GM23338 (cell line): ENCODE data around the gene ZNF816. TPM values are rescaled to one million over a fixed set of nuclear protein-coding genes. Genes with fewer than 3 reads are reported as not detected.

Source experiments
- ATAC-seq: fragments of 200-7000 bp; cut with Tn5 transposase; 3 replicates; pipeline ENCODE4 v1.9.1; 2020
- DNase-seq: peaks from one replicate; pipeline ENCODE4 v3.0.0-alpha.2; 2015; ENCODE audit warnings: low spot score
- H2AFZ ChIP-seq: fragments of 200-600 bp; sonication (generic); 2 replicates; pipeline ENCODE4 v1.8.0; 2016; ENCODE audit warnings: antibody characterized with exemption, mild to moderate bottlenecking, moderate library complexity
- H3F3A ChIP-seq: fragments of 200-600 bp; sonication (generic); replicated peaks from 2 replicates; pipeline ENCODE4 v1.8.0; 2017; ENCODE audit warnings: antibody characterized with exemption, mixed run types, low read depth
- H3K27ac ChIP-seq: fragments of 200-600 bp; sonication (generic); 2 replicates; pipeline ENCODE4 v1.6.1; 2016; ENCODE audit warnings: low read depth
- H3K27me3 ChIP-seq: fragments of 200-600 bp; sonication (generic); 2 replicates; pipeline ENCODE4 v1.8.0; 2016; ENCODE audit warnings: mild to moderate bottlenecking, mixed run types, moderate library complexity; ENCODE audit not compliant: insufficient read depth
- H3K36me3 ChIP-seq: fragments of 200-600 bp; sonication (generic); 2 replicates; pipeline ENCODE4 v1.8.0; 2016; ENCODE audit warnings: mild to moderate bottlenecking; ENCODE audit not compliant: insufficient read depth
- H3K4me1 ChIP-seq: fragments of 200-600 bp; sonication (generic); 2 replicates; pipeline ENCODE4 v1.8.0; 2016; ENCODE audit warnings: mild to moderate bottlenecking, moderate library complexity; ENCODE audit not compliant: insufficient read depth
- H3K4me2 ChIP-seq: fragments of 200-600 bp; sonication (generic); 2 replicates; pipeline ENCODE4 v1.7.1; 2017; ENCODE audit warnings: mixed run types
- H3K4me3 ChIP-seq: fragments of 200-600 bp; sonication (generic); 2 replicates; pipeline ENCODE4 v1.6.1; 2016; ENCODE audit warnings: mixed run types
- H3K79me2 ChIP-seq: fragments of 200-600 bp; sonication (generic); replicated peaks from 2 replicates; pipeline ENCODE4 v1.8.0; 2017; ENCODE audit warnings: mild to moderate bottlenecking; ENCODE audit not compliant: insufficient read depth
- H3K9me2 ChIP-seq: fragments of 200-600 bp; sonication (generic); 2 replicates; pipeline ENCODE4 v1.8.0; 2017; ENCODE audit not compliant: insufficient read depth
- H4K20me1 ChIP-seq: fragments of 200-600 bp; sonication (generic); replicated peaks from 2 replicates; pipeline ENCODE4 v1.8.0; 2017; ENCODE audit warnings: mild to moderate bottlenecking; ENCODE audit not compliant: insufficient read depth
- H3K27ac Mint-ChIP-seq: 2 replicates; pipeline ENCODE4 v1.8.0; 2020; ENCODE audit warnings: inconsistent platforms, mild to moderate bottlenecking, moderate library complexity, mixed read lengths
- H3K27me3 Mint-ChIP-seq: 3 replicates; pipeline ENCODE4 v1.8.0; 2022; ENCODE audit warnings: low read depth, mild to moderate bottlenecking, moderate library complexity, mixed read lengths, inconsistent platforms; ENCODE audit not compliant: insufficient read depth, poor library complexity
- H3K36me3 Mint-ChIP-seq: 3 replicates; pipeline ENCODE4 v1.8.0; 2021; ENCODE audit warnings: low read depth, mild to moderate bottlenecking, inconsistent platforms, moderate library complexity, mixed read lengths
- H3K4me1 Mint-ChIP-seq: 3 replicates; pipeline ENCODE4 v1.8.0; 2020; ENCODE audit warnings: mild to moderate bottlenecking, inconsistent platforms, mixed read lengths
- H3K4me3 Mint-ChIP-seq: 3 replicates; pipeline ENCODE4 v1.8.0; 2021; ENCODE audit warnings: moderate library complexity, mild to moderate bottlenecking, inconsistent platforms, mixed read lengths
- H3K9me3 Mint-ChIP-seq: 3 replicates; pipeline ENCODE4 v1.8.0; 2020; ENCODE audit warnings: moderate library complexity, mild to moderate bottlenecking, inconsistent platforms, mixed read lengths
- CREB1 ChIP-seq: fragments of 250-450 bp; sonication (Bioruptor Pico); IDR thresholded peaks from 2 replicates; pipeline ENCODE4 v1.5.0; 2020; ENCODE audit warnings: low read depth, mild to moderate bottlenecking, moderate library complexity
- CTCF ChIP-seq, 2 experiments: fragments of 200-600 bp in 1 of 2; sonication (generic) in 1 of 2; conservative IDR thresholded peaks; 2 replicates each; pipeline versions ENCODE4 v1.5.1 to v1.6.1; 2016 to 2017; ENCODE audit warnings: antibody characterized with exemption in 2 of 2, low read depth in 2 of 2, mild to moderate bottlenecking in 2 of 2, moderate library complexity in 1 of 2
- EZH2 ChIP-seq: fragments of 200-600 bp; sonication (generic); IDR thresholded peaks from one replicate; pipeline ENCODE4 v1.8.0; 2017; ENCODE audit warnings: antibody characterized with exemption, mild to moderate bottlenecking, low read depth; ENCODE audit not compliant: unreplicated experiment
- EZH2phosphoT487 ChIP-seq: fragments of 200-600 bp; sonication (generic); IDR thresholded peaks from one replicate; pipeline ENCODE4 v1.8.1; 2018; ENCODE audit warnings: antibody characterized with exemption; ENCODE audit not compliant: unreplicated experiment
- JUNB ChIP-seq: IDR thresholded peaks from one replicate; pipeline ENCODE4 v1.6.1; 2016; ENCODE audit warnings: antibody characterized with exemption; ENCODE audit not compliant: unreplicated experiment
- POLR2AphosphoS5 ChIP-seq: IDR thresholded peaks from 2 replicates; pipeline ENCODE4 v1.6.1; 2016; ENCODE audit warnings: antibody characterized with exemption, low read depth
- STAT1 ChIP-seq: IDR thresholded peaks from one replicate; pipeline ENCODE4 v1.6.1; 2016; ENCODE audit warnings: antibody characterized with exemption; ENCODE audit not compliant: unreplicated experiment
- ZNF114 ChIP-seq: fragments of 250-450 bp; sonication (Bioruptor Pico); IDR thresholded peaks from 2 replicates; pipeline ENCODE4 v1.5.0; 2020; ENCODE audit warnings: mild to moderate bottlenecking, moderate library complexity
- ZNF331 ChIP-seq: fragments of 250-450 bp; sonication (Bioruptor Pico); IDR thresholded peaks from 2 replicates; pipeline ENCODE4 v1.5.0; 2020; ENCODE audit warnings: low read depth, mild to moderate bottlenecking, moderate library complexity
- polyA plus RNA-seq: library from polyadenylated mRNA; unstranded; fragments of >200 nt; fragmentation: Nextera tagmentation; extraction: Ambion mirVana; gene quantifications from 2 replicates; pipeline ENCODE4 v1.2.1, GENCODE V29; 2016
- total RNA-seq: library from RNA; depleted of rRNA; stranded (reverse); fragments of >200 nt; shearing (Covaris generic); gene quantifications from 2 replicates; pipeline ENCODE4 v1.2.3, GENCODE V29; 2014
- TF ChIP-seq, protein P1 (sequence below): IDR thresholded peaks from 2 replicates; pipeline ENCODE4 v1.6.1; 2016; ENCODE audit warnings: antibody characterized with exemption

Gene ZNF816
- total and polyA plus RNA-seq, 2 experiments from 2014 or later = 7.0 to 9.5 TPM

GRCh38 chr19:52943884-52944643, 18.6 kb downstream of the ZNF816 start (continued):
- TF ChIP-seq EZH2phosphoT487 (no peak), STAT1 (no peak), JUNB (no peak), POLR2AphosphoS5 (no peak), EZH2 (no peak)
- TF ChIP-seq, protein P1, sequence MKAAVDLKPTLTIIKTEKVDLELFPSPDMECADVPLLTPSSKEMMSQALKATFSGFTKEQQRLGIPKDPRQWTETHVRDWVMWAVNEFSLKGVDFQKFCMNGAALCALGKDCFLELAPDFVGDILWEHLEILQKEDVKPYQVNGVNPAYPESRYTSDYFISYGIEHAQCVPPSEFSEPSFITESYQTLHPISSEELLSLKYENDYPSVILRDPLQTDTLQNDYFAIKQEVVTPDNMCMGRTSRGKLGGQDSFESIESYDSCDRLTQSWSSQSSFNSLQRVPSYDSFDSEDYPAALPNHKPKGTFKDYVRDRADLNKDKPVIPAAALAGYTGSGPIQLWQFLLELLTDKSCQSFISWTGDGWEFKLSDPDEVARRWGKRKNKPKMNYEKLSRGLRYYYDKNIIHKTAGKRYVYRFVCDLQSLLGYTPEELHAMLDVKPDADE = no peak

DNA sequence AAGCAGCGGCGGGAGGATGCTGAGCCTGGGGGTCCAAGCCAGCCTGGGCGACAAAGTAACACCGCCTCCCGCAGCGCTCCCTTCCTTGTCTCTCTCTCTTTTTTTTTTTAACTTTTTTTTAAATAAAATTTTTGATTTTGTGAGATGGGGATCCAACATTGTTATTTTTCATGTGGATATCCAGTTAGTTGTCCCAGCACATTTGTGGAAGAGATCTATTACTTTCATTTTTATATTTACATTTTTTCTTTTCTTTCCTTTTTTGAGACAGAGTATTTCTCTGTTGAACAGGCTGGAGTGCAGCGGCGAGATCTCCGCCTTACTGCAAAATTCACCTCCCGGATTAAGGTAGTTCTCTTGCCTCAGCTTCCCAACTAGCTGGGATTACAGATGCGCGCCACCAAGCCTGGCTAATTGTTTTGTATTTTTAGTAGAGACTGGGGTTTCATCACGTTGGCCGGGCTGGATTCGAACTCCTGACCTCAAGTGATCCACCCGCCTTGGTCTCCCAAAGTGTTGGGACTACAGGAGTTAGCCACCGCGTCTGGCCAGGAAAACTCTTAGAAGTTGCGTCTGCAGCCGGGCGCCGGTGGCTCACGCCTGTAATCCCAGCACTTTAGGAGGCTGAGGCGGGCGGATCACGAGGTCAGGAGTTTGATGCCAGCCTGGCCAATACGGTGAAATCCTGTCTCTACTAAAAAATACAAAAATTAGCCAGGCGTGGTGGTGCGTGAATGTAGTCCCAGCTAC, 19.4 kb downstream of the ZNF816 start:
- Histone ChIP-seq H4K20me1 (peaks cover 8% of the 10 kb centered on the region), H3F3A (peaks cover 13% of the 10 kb centered on the region), H3K4me1 (peaks cover 33% of the 10 kb centered on the region), H3K27ac (peak overlapping the region; percentile 99), H3K4me2 (peak overlapping the region; percentile 96), H2AFZ (no peak overlapping the region), H3K79me2 (peaks cover 31% of the 10 kb centered on the region), H3K9me2 (no peaks in the 10 kb centered on the region), H3K27me3 (no peaks in the 10 kb centered on the region), H3K36me3 (0 out of 2 replicates have a peak, but pooled peaks cover 2% of the 10 kb centered on the region), H3K4me3 (peak overlapping the region; percentile 97)
- Mint-ChIP-seq H3K4me1 (peaks cover 40% of the 10 kb centered on the region), H3K4me3 (peak overlapping the region; percentile 89), H3K27me3 (peaks cover 11% of the 10 kb centered on the region), H3K27ac (peak overlapping the region; percentile 42; the same call in 1 of the 2 replicates), H3K36me3 (peaks cover 24% of the 10 kb centered on the region), H3K9me3 (peaks cover 22% of the 10 kb centered on the region)
- ATAC-seq (no peak), DNase-seq (no peak)
- no peak for TF ChIP-seq ZNF114 (CRISPR knock-in tag)
- TF ChIP-seq CREB1 = no peak
- 0 out of 2 replicates have a peak, but pooled peaks have one; percentile 0 for TF ChIP-seq POLR2AphosphoS5

- H4K20me1 ChIP-seq = peaks cover 8% of the 10 kb centered on the region
- H2AFZ ChIP-seq = peak overlapping the region; percentile 94
- no peaks in the 10 kb centered on the region for H3K9me2 ChIP-seq
- peaks cover 13% of the 10 kb centered on the region for H3F3A ChIP-seq
- H3K79me2 ChIP-seq = peaks cover 35% of the 10 kb centered on the region
- H3K4me1 ChIP-seq = peaks cover 33% of the 10 kb centered on the region
- DNase-seq (peak; percentile 93), ATAC-seq (peak; percentile 69)
- peak overlapping the region; percentile 97 for H3K4me3 ChIP-seq
- peak overlapping the region; percentile 96 for H3K4me2 ChIP-seq
- Mint-ChIP-seq H3K36me3 (peaks cover 19% of the 10 kb centered on the region), H3K27ac (peak overlapping the region; percentile 97), H3K27me3 (peaks cover 10% of the 10 kb centered on the region), H3K4me1 (peaks cover 41% of the 10 kb centered on the region), H3K4me3 (peak overlapping the region; percentile 89), H3K9me3 (peaks cover 16% of the 10 kb centered on the region; the same call in 2 of the 3 replicates)
- H3K27ac ChIP-seq = peak overlapping the region; percentile 99
- no peaks in the 10 kb centered on the region for H3K36me3 ChIP-seq
- no peaks in the 10 kb centered on the region for H3K27me3 ChIP-seq
- TF ChIP-seq POLR2AphosphoS5 = peak; percentile 82
- 0 out of 4 replicates have a peak, but pooled peaks of 1 of the 2 experiments have one; percentile 3 for TF ChIP-seq CTCF (conservative IDR thresholded peaks at IDR 0.05; ENCODE audit: low read depth in 2 of 2)
- TF ChIP-seq ZNF331 (CRISPR knock-in tag) = no peak
Measured at GRCh38 chr19:52942386-52943133, 20.1 kb downstream of the ZNF816 start.
